Measurements from ENCODE around the gene KLHDC8A.

KLHDC8A gene

GRCh38 chr1:205291596-205291995 lies 65.1 kb downstream of the KLHDC8A start:
- no peak for TF ChIP-seq CTCF (IDR thresholded peaks at IDR 0.05; ENCODE audit: low read depth, low read length)
- no peak overlapping the region for H3K4me3 ChIP-seq (ENCODE audit: low read depth, low read length)

- H3K4me3 ChIP-seq (ENCODE audit: low read depth, low read length), result no peak overlapping the region
- TF ChIP-seq CTCF (IDR thresholded peaks at IDR 0.05; ENCODE audit: low read depth, low read length), result no peak
Measured at GRCh38 chr1:205287767-205288559, 68.8 kb downstream of the KLHDC8A start.

- TF ChIP-seq CTCF (IDR thresholded peaks at IDR 0.05; ENCODE audit: low read depth, low read length), result no peak
Measured at GRCh38 chr1:205287076-205287475, 69.6 kb downstream of the KLHDC8A start.

GRCh38 chr1:205286335-205286950 lies 70.3 kb downstream of the KLHDC8A start:
- TF ChIP-seq CTCF (IDR thresholded peaks at IDR 0.05; ENCODE audit: low read depth, low read length), result no peak
- no peak overlapping the region for H3K4me3 ChIP-seq (ENCODE audit: low read depth, low read length)

More at GRCh38 chr1:205287076-205287475, 69.6 kb downstream of the KLHDC8A start:
- no peak overlapping the region for H3K4me3 ChIP-seq (ENCODE audit: low read depth, low read length)

All from WI38 (cell line).